ENCODE results near the gene TRAM2. TPM values are rescaled to one million over a fixed set of nuclear protein-coding genes. Genes with fewer than 3 reads are reported as not detected.
A peak's percentile ranks its signal among the peaks of the same experiment; 100 is the strongest.

Gene TRAM2
- total RNA-seq, 2 donors from 2014 or later = 16.9 to 20.5 TPM

GRCh38 chr6:52512199-52512598, 64.7 kb downstream of the TRAM2 start:
- WGBS, 2 experiments (ENCODE audit: insufficient coverage in 1 of 2, insufficient read length in 1 of 2) = 87% methylated on average over 4 of the region's 4 CpGs
- Histone ChIP-seq H3K36me3 (ENCODE audit: control insufficient read depth, insufficient read depth, low read length) (peaks cover 45% of the 10 kb centered on the region), H3K27me3 (ENCODE audit: control insufficient read depth, insufficient read depth, low read length, poor library complexity, severe bottlenecking) (no peaks in the 10 kb centered on the region), H3K4me3 (ENCODE audit: low read length) (no peak overlapping the region), H3K4me1 (ENCODE audit: control insufficient read depth, insufficient read depth, low read length) (peaks cover 1% of the 10 kb centered on the region), H3K9me3 (ENCODE audit: control insufficient read depth, low read length) (no peaks in the 10 kb centered on the region), H3K27ac (ENCODE audit: low read depth, low read length) (no peak overlapping the region), H3K9ac (ENCODE audit: extremely low read depth, low read length, poor library complexity, severe bottlenecking) (no peak overlapping the region)
- H3K27ac Mint-ChIP-seq = peak overlapping the region; percentile 72
- no peaks in the 10 kb centered on the region for H3K27me3 Mint-ChIP-seq (ENCODE audit: insufficient read depth)
- peaks cover 61% of the 10 kb centered on the region for H3K36me3 Mint-ChIP-seq (ENCODE audit: low read depth)
- H3K4me1 Mint-ChIP-seq = peaks cover 8% of the 10 kb centered on the region
- TF ChIP-seq CTCF (conservative IDR thresholded peaks at IDR 0.05) = no peak
- H3K9me3 Mint-ChIP-seq = no peaks in the 10 kb centered on the region
- H3K4me3 Mint-ChIP-seq = no peak overlapping the region
- DNase-seq = no peak

GRCh38 chr6:52511572-52512151, 65.2 kb downstream of the TRAM2 start:
- Histone ChIP-seq H3K4me3 (ENCODE audit: low read length) (no peak overlapping the region), H3K9ac (ENCODE audit: extremely low read depth, low read length, poor library complexity, severe bottlenecking) (no peak overlapping the region), H3K27ac (ENCODE audit: low read depth, low read length) (no peak overlapping the region), H3K4me1 (ENCODE audit: control insufficient read depth, insufficient read depth, low read length) (no peaks in the 10 kb centered on the region), H3K27me3 (ENCODE audit: control insufficient read depth, insufficient read depth, low read length, poor library complexity, severe bottlenecking) (no peaks in the 10 kb centered on the region), H3K36me3 (ENCODE audit: control insufficient read depth, insufficient read depth, low read length) (peaks cover 45% of the 10 kb centered on the region), H3K9me3 (ENCODE audit: control insufficient read depth, low read length) (no peaks in the 10 kb centered on the region)
- no peak overlapping the region for H3K4me3 Mint-ChIP-seq
- no peaks in the 10 kb centered on the region for H3K9me3 Mint-ChIP-seq
- peak overlapping the region; percentile 55 for H3K27ac Mint-ChIP-seq
- TF ChIP-seq CTCF (conservative IDR thresholded peaks at IDR 0.05) = no peak
- H3K4me1 Mint-ChIP-seq = peaks cover 8% of the 10 kb centered on the region
- peaks cover 61% of the 10 kb centered on the region for H3K36me3 Mint-ChIP-seq (ENCODE audit: low read depth)
- whole genome bisulfite sequencing, 2 experiments (ENCODE audit: insufficient coverage in 1 of 2, insufficient read length in 1 of 2) = 95 to 96% methylated on average over 4 to 12 of the region's 12 CpGs
- DNase-seq = no peak
- H3K27me3 Mint-ChIP-seq (ENCODE audit: insufficient read depth) = no peaks in the 10 kb centered on the region

GRCh38 chr6:52511163-52511562, 65.7 kb downstream of the TRAM2 start:
- peaks cover 8% of the 10 kb centered on the region for H3K4me1 Mint-ChIP-seq
- H3K9me3 ChIP-seq (ENCODE audit: control insufficient read depth, low read length) = no peaks in the 10 kb centered on the region
- H3K27ac Mint-ChIP-seq = no peak overlapping the region
- H3K4me3 ChIP-seq (ENCODE audit: low read length) = no peak overlapping the region
- H3K4me1 ChIP-seq (ENCODE audit: control insufficient read depth, insufficient read depth, low read length) = no peaks in the 10 kb centered on the region
- no peak overlapping the region for H3K27ac ChIP-seq (ENCODE audit: low read depth, low read length)
- WGBS, 2 experiments (ENCODE audit: insufficient coverage in 1 of 2, insufficient read length in 1 of 2) = 88 to 94% methylated on average over 8 to 10 of the region's 10 CpGs
- H3K9me3 Mint-ChIP-seq = no peaks in the 10 kb centered on the region
- H3K9ac ChIP-seq (ENCODE audit: extremely low read depth, low read length, poor library complexity, severe bottlenecking) = no peak overlapping the region
- H3K27me3 ChIP-seq (ENCODE audit: control insufficient read depth, insufficient read depth, low read length, poor library complexity, severe bottlenecking) = no peaks in the 10 kb centered on the region
- no peak for DNase-seq
- no peaks in the 10 kb centered on the region for H3K27me3 Mint-ChIP-seq (ENCODE audit: insufficient read depth)
- H3K36me3 Mint-ChIP-seq (ENCODE audit: low read depth) = peaks cover 61% of the 10 kb centered on the region
- H3K4me3 Mint-ChIP-seq = no peak overlapping the region
- TF ChIP-seq CTCF (conservative IDR thresholded peaks at IDR 0.05) = no peak
- peaks cover 45% of the 10 kb centered on the region for H3K36me3 ChIP-seq (ENCODE audit: control insufficient read depth, insufficient read depth, low read length)
